Measurements from ENCODE around the gene PTPRN2.

The PTPRN2 gene

DNA sequence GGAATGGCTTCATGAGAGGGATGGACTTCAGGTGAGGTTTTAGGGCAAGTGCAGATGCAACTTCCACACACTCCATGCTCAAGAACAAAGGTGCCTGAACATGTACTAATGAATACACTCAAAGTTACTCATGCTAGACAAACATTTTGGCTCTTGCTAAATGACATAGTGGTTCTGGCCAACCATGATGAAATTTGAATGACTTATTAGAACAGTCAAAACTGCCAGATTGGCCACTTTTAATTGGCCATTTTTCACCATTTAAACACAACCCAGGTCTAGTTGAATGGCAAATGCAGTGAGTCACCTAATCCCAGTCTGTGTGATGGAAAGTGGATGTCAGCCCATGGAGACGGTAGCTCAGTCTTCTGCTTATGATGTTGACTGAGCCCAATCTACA, 4.9 kb upstream of the PTPRN2 start:
- TF ChIP-seq, protein P1, sequence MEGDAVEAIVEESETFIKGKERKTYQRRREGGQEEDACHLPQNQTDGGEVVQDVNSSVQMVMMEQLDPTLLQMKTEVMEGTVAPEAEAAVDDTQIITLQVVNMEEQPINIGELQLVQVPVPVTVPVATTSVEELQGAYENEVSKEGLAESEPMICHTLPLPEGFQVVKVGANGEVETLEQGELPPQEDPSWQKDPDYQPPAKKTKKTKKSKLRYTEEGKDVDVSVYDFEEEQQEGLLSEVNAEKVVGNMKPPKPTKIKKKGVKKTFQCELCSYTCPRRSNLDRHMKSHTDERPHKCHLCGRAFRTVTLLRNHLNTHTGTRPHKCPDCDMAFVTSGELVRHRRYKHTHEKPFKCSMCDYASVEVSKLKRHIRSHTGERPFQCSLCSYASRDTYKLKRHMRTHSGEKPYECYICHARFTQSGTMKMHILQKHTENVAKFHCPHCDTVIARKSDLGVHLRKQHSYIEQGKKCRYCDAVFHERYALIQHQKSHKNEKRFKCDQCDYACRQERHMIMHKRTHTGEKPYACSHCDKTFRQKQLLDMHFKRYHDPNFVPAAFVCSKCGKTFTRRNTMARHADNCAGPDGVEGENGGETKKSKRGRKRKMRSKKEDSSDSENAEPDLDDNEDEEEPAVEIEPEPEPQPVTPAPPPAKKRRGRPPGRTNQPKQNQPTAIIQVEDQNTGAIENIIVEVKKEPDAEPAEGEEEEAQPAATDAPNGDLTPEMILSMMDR (IDR thresholded peaks at IDR 0.05; ENCODE audit: control insufficient read depth, extremely low read depth, insufficient read depth): no peak
- H3K4me3 ChIP-seq (ENCODE audit: low read depth, low read length): no peak overlapping the region
- no peak for DNase-seq (ENCODE audit: low read depth)

DNA sequence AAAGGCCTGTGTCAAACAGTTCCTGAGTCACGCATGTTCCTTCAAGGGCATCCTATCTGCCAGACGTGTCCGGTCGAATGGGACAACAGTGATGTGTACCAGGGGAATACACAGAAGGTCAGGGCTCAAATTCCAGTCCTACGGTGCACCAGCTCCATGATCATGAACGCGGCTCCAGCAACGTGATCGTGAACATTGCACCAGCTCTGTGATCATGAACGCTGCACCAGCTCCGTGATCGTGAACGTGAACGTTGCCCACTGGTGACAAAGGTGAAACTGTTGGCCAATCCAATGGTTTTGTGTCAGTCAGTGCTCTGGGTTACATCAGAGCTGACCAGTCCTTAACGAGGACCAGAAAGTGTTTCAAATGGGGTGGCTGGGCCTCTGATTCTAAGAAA, 4.3 kb upstream of the PTPRN2 start:
- TF ChIP-seq, protein P1 (IDR thresholded peaks at IDR 0.05; ENCODE audit: control insufficient read depth, extremely low read depth, insufficient read depth): no peak
- H3K4me3 ChIP-seq (ENCODE audit: low read depth, low read length): no peak overlapping the region
- DNase-seq (ENCODE audit: low read depth): no peak

DNA sequence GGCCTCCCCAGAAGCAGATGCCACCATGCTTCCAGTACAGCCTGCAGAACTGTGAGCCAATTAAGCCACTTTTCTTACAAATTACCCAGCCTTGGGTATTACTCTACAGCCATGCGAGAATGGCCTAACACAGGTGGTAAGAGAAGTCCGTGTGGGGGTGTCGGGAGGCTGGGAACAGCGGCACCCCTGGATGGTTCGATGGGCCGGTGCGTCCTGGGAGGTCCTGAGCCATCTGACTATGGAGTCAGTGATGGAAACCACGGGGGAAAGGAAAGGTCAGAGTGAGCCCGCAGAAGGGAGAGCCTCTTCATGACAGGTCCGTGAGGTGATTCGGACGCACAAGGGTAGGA, 2.5 kb upstream of the PTPRN2 start:
- TF ChIP-seq, protein P1 (IDR thresholded peaks at IDR 0.05; ENCODE audit: control insufficient read depth, extremely low read depth, insufficient read depth): no peak
- no peak for DNase-seq (ENCODE audit: low read depth)
- no peak overlapping the region for H3K4me3 ChIP-seq (ENCODE audit: low read depth, low read length)

DNA sequence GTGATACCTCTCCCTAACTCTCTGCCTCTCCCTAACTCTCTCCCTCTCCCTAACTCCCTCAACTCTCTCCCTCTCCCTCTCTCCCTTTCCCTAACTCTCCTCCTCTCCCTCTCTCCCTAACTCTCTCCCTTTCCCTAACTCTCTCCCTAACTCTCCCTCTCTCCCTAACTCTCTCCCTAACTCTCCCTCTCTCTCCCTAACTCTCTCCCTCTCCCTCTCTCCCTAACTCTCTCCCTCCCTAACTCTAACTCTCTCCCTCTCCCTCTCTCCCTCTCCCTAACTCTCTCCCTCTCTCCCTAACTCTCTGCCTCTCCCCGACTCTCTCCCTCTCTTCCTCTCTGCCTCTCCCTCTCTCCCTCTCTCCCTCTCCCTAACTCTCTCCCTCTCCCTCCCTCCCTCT, 2.0 kb upstream of the PTPRN2 start:
- H3K4me3 ChIP-seq (ENCODE audit: low read depth, low read length): no peak overlapping the region
- no peak for DNase-seq (ENCODE audit: low read depth)
- TF ChIP-seq, protein P1 (IDR thresholded peaks at IDR 0.05; ENCODE audit: control insufficient read depth, extremely low read depth, insufficient read depth): no peak

DNA sequence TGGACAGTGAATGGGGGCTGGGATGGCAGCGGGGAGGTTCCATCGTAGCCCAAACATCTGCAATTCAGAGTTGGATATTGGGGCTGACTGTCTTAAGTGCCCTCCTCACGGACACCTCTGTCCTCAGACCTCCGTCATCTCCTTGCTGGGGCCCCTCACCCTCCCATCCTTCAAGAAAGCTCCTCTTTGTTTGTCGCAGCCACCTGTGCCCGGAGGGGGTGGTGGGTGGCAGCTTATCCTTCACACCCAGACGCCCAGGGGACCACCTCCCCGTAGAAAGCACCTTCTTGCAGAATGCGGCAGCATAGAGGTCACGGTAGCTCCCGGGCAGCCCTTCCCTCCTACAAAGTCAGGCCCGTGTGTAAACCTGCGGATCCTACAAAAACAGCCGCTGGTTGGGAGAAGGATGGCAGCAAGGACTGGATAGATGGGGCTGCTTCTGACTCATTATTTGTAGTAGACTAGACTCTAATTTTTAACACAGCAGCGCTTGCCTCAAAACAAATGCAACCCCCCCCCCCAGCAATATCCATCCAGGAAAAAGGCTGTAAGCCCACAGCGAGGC, 1.3 kb upstream of the PTPRN2 start:
- TF ChIP-seq, protein P1 (IDR thresholded peaks at IDR 0.05; ENCODE audit: control insufficient read depth, extremely low read depth, insufficient read depth): no peak
- DNase-seq (ENCODE audit: low read depth): no peak
- H3K4me3 ChIP-seq (ENCODE audit: low read depth, low read length): no peak overlapping the region

DNA sequence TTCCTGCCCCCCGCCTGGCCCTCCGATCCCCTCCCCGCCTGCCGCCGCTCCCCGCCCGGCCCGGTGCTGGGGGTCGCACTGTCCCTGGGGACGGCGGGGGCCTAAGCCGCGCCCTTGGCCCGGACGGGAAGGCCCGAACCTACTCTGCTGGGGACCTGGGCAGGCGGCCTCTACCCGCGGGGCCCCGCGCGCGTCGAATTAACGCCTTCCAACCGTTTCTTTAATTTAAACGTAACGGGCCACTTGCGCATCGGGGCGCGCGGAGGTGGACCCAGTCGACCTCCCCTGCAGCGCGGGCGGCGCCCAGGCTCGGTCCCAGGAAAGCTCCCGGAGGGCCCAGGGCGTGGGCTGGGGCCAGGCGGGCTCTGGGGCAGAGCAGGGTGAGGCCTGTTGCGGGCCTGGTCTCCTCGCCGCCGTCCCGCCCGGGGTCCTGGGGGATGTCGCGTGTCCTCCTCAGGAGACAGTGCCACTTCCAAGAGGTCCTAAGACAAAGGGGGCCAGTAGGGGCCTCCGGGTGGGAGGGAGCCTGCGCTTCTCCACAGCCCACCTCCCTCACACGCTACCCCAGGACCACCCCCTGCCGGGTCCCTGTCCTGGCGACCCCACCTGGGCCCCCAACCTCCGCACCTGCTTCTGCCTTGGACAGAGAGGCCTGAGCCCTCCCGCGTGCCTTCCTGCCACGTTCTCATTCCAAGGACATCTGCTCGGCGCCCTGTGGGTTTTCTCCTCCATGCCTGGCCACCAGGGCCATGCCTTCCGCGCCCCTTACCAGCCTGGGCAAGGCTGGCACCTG, 658 bp upstream of the PTPRN2 start:
- DNase-seq (ENCODE audit: low read depth): no peak
- no peak overlapping the region for H3K4me3 ChIP-seq (ENCODE audit: low read depth, low read length)
- TF ChIP-seq, protein P1 (IDR thresholded peaks at IDR 0.05; ENCODE audit: control insufficient read depth, extremely low read depth, insufficient read depth): no peak

Data from LNCaP clone FGC (cell line).